ENCODE results near the gene CTIF. TPM values are rescaled to one million over a fixed set of nuclear protein-coding genes. Genes with fewer than 3 reads are reported as not detected.

The CTIF gene
- polyA plus RNA-seq, 1 donor from 2014 or later = 50.2 TPM

DNA sequence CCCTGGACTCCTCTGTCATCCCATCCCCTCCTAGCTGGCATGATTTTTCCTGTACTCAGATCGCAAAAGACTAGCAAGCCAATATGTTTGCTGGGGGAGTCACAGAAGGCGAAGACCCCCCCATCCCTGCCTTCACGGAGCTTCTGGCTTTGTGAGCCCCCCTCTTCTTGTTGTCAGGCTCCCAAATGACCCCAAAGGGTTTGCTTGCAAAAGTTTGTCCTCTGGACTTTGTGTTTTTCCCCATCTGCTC, 242.0 kb downstream of the CTIF start:
- H3K27ac ChIP-seq (ENCODE audit: low read length) = no peak overlapping the region
- H2AFZ ChIP-seq (ENCODE audit: low read depth, low read length) = no peak overlapping the region
- no peak overlapping the region for H3K4me2 ChIP-seq (ENCODE audit: low read length)
- H3K36me3 ChIP-seq (ENCODE audit: insufficient read depth, low read length) = no peaks in the 10 kb centered on the region
- no peaks in the 10 kb centered on the region for H4K20me1 ChIP-seq (ENCODE audit: insufficient read depth)
- no peaks in the 10 kb centered on the region for H3K79me2 ChIP-seq (replicated peaks; ENCODE audit: insufficient read depth, low read length)
- no peak overlapping the region for H3K9ac ChIP-seq (ENCODE audit: low read length)
- no peaks in the 10 kb centered on the region for H3F3A ChIP-seq (ENCODE audit: insufficient read depth, low read length, poor library complexity, severe bottlenecking)
- no peaks in the 10 kb centered on the region for H3K9me2 ChIP-seq (ENCODE audit: insufficient read depth, low read length)
- TF ChIP-seq RAD21 (conservative IDR thresholded peaks at IDR 0.05) (no peak), TAF1 (IDR thresholded peaks at IDR 0.05; ENCODE audit: low read depth) (no peak), EZH2 (IDR thresholded peaks at IDR 0.05; ENCODE audit: borderline replicate concordance, insufficient read depth, low read length, poor library complexity, severe bottlenecking) (no peak), EP300 (conservative IDR thresholded peaks at IDR 0.05; ENCODE audit: poor library complexity, severe bottlenecking) (no peak)
- TF ChIP-seq, protein P1, sequence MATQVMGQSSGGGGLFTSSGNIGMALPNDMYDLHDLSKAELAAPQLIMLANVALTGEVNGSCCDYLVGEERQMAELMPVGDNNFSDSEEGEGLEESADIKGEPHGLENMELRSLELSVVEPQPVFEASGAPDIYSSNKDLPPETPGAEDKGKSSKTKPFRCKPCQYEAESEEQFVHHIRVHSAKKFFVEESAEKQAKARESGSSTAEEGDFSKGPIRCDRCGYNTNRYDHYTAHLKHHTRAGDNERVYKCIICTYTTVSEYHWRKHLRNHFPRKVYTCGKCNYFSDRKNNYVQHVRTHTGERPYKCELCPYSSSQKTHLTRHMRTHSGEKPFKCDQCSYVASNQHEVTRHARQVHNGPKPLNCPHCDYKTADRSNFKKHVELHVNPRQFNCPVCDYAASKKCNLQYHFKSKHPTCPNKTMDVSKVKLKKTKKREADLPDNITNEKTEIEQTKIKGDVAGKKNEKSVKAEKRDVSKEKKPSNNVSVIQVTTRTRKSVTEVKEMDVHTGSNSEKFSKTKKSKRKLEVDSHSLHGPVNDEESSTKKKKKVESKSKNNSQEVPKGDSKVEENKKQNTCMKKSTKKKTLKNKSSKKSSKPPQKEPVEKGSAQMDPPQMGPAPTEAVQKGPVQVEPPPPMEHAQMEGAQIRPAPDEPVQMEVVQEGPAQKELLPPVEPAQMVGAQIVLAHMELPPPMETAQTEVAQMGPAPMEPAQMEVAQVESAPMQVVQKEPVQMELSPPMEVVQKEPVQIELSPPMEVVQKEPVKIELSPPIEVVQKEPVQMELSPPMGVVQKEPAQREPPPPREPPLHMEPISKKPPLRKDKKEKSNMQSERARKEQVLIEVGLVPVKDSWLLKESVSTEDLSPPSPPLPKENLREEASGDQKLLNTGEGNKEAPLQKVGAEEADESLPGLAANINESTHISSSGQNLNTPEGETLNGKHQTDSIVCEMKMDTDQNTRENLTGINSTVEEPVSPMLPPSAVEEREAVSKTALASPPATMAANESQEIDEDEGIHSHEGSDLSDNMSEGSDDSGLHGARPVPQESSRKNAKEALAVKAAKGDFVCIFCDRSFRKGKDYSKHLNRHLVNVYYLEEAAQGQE (IDR thresholded peaks at IDR 0.05; ENCODE audit: borderline replicate concordance) = no peak
- TF ChIP-seq, protein P2, sequence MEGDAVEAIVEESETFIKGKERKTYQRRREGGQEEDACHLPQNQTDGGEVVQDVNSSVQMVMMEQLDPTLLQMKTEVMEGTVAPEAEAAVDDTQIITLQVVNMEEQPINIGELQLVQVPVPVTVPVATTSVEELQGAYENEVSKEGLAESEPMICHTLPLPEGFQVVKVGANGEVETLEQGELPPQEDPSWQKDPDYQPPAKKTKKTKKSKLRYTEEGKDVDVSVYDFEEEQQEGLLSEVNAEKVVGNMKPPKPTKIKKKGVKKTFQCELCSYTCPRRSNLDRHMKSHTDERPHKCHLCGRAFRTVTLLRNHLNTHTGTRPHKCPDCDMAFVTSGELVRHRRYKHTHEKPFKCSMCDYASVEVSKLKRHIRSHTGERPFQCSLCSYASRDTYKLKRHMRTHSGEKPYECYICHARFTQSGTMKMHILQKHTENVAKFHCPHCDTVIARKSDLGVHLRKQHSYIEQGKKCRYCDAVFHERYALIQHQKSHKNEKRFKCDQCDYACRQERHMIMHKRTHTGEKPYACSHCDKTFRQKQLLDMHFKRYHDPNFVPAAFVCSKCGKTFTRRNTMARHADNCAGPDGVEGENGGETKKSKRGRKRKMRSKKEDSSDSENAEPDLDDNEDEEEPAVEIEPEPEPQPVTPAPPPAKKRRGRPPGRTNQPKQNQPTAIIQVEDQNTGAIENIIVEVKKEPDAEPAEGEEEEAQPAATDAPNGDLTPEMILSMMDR (IDR thresholded peaks at IDR 0.05; ENCODE audit: poor library complexity, severe bottlenecking) = no peak
- H3K9me3 ChIP-seq (ENCODE audit: low read length) = no peaks in the 10 kb centered on the region
- H3K4me3 ChIP-seq (ENCODE audit: low read length) = no peak overlapping the region
- H3K27me3 ChIP-seq (ENCODE audit: insufficient read depth, low read depth, low read length) = no peaks in the 10 kb centered on the region

DNA sequence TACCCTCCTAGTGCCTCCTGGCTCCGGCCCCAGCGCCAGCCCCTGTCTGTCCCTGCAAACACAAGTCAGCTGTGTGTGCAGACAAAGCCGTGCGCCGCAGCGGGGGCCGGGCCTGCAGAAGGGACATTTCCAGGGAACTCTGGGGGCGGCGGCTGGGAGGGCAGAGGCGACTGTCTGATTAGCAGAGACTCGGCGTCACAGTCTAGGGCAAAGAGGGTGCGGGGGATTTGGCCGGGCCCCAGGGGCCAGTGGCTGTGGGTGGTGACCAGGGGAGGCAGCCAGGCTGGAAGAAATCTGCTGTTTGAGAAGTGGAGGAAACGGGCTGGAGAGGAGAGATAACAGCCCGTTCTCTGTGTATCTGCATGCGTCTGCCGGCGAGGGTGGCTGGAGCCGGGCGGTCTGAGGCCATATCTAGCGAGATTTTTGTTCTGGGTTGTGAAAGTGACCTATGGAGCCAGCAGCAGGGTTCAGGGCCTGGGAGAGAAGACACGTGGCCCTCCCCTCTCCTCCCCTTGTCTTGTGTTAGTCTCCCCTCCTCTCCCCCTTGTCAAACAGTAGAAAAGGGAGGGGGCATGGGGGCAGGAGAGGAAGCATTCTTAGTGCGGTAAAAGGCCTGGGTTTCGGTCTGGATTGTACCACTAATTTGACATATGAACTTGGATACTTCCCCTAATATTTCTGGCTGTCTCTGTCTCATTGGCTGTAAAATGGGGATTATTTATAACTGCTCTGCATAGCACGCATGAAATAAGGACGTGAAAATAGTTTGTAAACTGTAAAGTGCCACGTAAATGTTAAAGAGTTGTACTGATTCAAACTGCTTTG, 242.5 kb downstream of the CTIF start:
- Histone ChIP-seq H3K4me3 (ENCODE audit: low read length) (no peak overlapping the region), H3K27me3 (ENCODE audit: insufficient read depth, low read depth, low read length) (no peaks in the 10 kb centered on the region), H2AFZ (ENCODE audit: low read depth, low read length) (no peak overlapping the region), H3K9me2 (ENCODE audit: insufficient read depth, low read length) (no peaks in the 10 kb centered on the region), H3K9ac (ENCODE audit: low read length) (no peak overlapping the region), H3K4me2 (ENCODE audit: low read length) (no peak overlapping the region), H3K79me2 (replicated peaks; ENCODE audit: insufficient read depth, low read length) (no peaks in the 10 kb centered on the region), H3K27ac (ENCODE audit: low read length) (no peak overlapping the region), H3F3A (ENCODE audit: insufficient read depth, low read length, poor library complexity, severe bottlenecking) (no peaks in the 10 kb centered on the region), H4K20me1 (ENCODE audit: insufficient read depth) (no peaks in the 10 kb centered on the region), H3K36me3 (ENCODE audit: insufficient read depth, low read length) (no peaks in the 10 kb centered on the region), H3K9me3 (ENCODE audit: low read length) (no peaks in the 10 kb centered on the region)
- TF ChIP-seq RAD21 (conservative IDR thresholded peaks at IDR 0.05) = no peak
- TF ChIP-seq, protein P2 (IDR thresholded peaks at IDR 0.05; ENCODE audit: poor library complexity, severe bottlenecking) = no peak
- no peak for TF ChIP-seq MXI1 (conservative IDR thresholded peaks at IDR 0.05; ENCODE audit: poor library complexity, severe bottlenecking)
- TF ChIP-seq EZH2 (IDR thresholded peaks at IDR 0.05; ENCODE audit: borderline replicate concordance, insufficient read depth, low read length, poor library complexity, severe bottlenecking) = no peak
- no peak for TF ChIP-seq EP300 (conservative IDR thresholded peaks at IDR 0.05; ENCODE audit: poor library complexity, severe bottlenecking)
- TF ChIP-seq TAF1 (IDR thresholded peaks at IDR 0.05; ENCODE audit: low read depth) = no peak
- TF ChIP-seq, protein P1 (IDR thresholded peaks at IDR 0.05; ENCODE audit: borderline replicate concordance) = no peak

Data from neural cell (in vitro differentiated cells).